Breast epithelium (tissue), 4 donors: ENCODE measurements around the gene PARD3B. TPM values are rescaled to one million over a fixed set of nuclear protein-coding genes. Genes with fewer than 3 reads are reported as not detected.

Experiments used
- DNase-seq, 2 donors: peaks; one replicate each; pipeline ENCODE4 v3.0.0-alpha.2; 2019; ENCODE audit warnings: low spot score in 2 of 2
- H3K27ac ChIP-seq, 2 donors: fragments of 200-600 bp; sonication (generic) in 1 of 2; one replicate each; pipeline ENCODE4 v1.5.1; 2016 to 2019; ENCODE audit warnings: mild to moderate bottlenecking in 1 of 2
- H3K27me3 ChIP-seq, 2 donors: fragments of 200-600 bp; sonication (generic) in 1 of 2; one replicate each; pipeline versions ENCODE4 v1.5.1 to v1.6.0; 2017 to 2019; ENCODE audit warnings: control low read depth in 1 of 2, mild to moderate bottlenecking in 1 of 2
- H3K36me3 ChIP-seq: fragments of 200-600 bp; one replicate; pipeline ENCODE4 v1.5.1; 2019
- H3K4me1 ChIP-seq, 2 donors: fragments of 200-600 bp; sonication (generic); one replicate each; pipeline ENCODE4 v1.5.1; 2016 to 2019; ENCODE audit warnings: control low read depth in 1 of 2
- H3K4me3 ChIP-seq, 3 donors: fragments of 200-600 bp; sonication (generic); 1 replicate in 2 of 3; 2 replicates in 1 of 3; pipeline ENCODE4 v1.5.1; 2016 to 2019; ENCODE audit warnings: mild to moderate bottlenecking in 3 of 3, moderate library complexity in 2 of 3
- H3K9me3 ChIP-seq, 2 donors: fragments of 200-600 bp; sonication (generic) in 1 of 2; one replicate each; pipeline ENCODE4 v1.5.1; 2016 to 2019; ENCODE audit warnings: control low read depth in 1 of 2
- CTCF ChIP-seq, 3 donors: fragments of 450-650 bp; IDR thresholded peaks; one replicate each; pipeline ENCODE4 v1.5.1; 2016 to 2017; ENCODE audit warnings: antibody characterized with exemption in 3 of 3, mild to moderate bottlenecking in 3 of 3, moderate library complexity in 3 of 3
- POLR2A ChIP-seq: fragments of 450-650 bp; IDR thresholded peaks from one replicate; pipeline ENCODE4 v1.6.1; 2016; ENCODE audit warnings: antibody characterized with exemption, mild to moderate bottlenecking, moderate library complexity
- POLR2AphosphoS5 ChIP-seq, 3 donors: sonication (generic); formaldehyde crosslinking; IDR thresholded peaks; one replicate each; pipeline ENCODE4 v1.6.1; 2017; ENCODE audit warnings: antibody characterized with exemption in 3 of 3
- intact Hi-C: fragments of 100-400 bp; cut with DNase I; formaldehyde crosslinking; loops from one replicate; pipeline ENCODE4 v1.15.1; 2023; ENCODE audit warnings: low total_unique reads
- total RNA-seq, 3 donors: library from RNA; depleted of rRNA; stranded (reverse); fragments of >200 nt; gene quantifications; one replicate each; pipeline ENCODE4 v1.1.0, GENCODE V29; 2016

PARD3B gene
- total RNA-seq, 3 donors from 2014 or later, result 24.6 to 66.2 (median 25.9) TPM

DNA sequence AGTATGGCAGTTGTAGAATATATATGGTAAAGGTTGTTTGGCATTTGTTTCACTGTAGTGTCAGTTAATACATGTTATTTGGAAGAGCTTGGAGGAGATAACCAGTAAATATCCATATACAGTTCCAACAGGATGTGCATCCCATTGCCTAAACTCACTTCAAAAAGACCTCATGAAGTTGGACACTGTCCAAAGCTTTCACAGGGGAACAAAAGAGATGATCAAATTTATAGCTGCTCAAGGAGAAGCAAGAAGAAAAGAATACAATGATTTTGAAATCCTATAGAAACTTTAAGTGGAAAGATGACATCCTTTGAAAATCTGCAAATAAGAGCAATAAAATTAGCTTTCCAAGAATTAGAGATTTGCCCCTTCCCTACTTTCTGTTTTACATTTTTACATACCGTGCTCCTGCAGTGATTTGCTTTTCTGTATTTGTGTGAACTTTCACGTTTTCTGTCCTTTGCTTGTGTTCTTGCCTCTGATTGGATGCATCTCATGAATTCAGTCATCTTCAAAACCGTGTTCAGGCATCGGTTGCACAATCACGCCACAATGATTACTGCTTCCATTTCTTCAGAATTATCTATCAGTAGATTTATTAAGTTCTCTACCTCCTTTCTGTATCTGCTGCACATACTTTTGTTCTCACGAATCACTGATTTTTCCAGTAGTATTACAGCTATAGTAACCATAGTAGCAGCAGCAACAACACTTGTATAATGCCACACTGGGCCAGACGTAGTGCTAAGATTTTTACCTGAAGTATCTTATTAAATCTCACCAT is 83.8 kb downstream of the PARD3B start:
- Histone ChIP-seq H3K36me3 (no peaks in the 10 kb centered on the region), H3K9me3 (no peaks in the 10 kb centered on the region), H3K4me1 (no peaks in the 10 kb centered on the region), H3K27ac (no peak overlapping the region), H3K27me3 (no peaks in the 10 kb centered on the region), H3K4me3 (no peak overlapping the region)
- no peak for DNase-seq
- intact Hi-C loops, result no loop called here
- TF ChIP-seq CTCF (IDR thresholded peaks at IDR 0.05) (no peak), POLR2AphosphoS5 (IDR thresholded peaks at IDR 0.05) (no peak)

GRCh38 chr2:204632410-204632809 is 87.1 kb downstream of the PARD3B start:
- no peaks in the 10 kb centered on the region for H3K9me3 ChIP-seq
- no peaks in the 10 kb centered on the region for H3K27me3 ChIP-seq
- H3K36me3 ChIP-seq, result no peaks in the 10 kb centered on the region
- no peak overlapping the region for H3K4me3 ChIP-seq
- H3K27ac ChIP-seq, result no peak overlapping the region
- no peak for TF ChIP-seq CTCF (IDR thresholded peaks at IDR 0.05)
- no peak for TF ChIP-seq POLR2A
- TF ChIP-seq POLR2AphosphoS5 (IDR thresholded peaks at IDR 0.05), result no peak
- intact Hi-C loops, result no loop called here
- no peak for DNase-seq
- H3K4me1 ChIP-seq, result no peaks in the 10 kb centered on the region

DNA sequence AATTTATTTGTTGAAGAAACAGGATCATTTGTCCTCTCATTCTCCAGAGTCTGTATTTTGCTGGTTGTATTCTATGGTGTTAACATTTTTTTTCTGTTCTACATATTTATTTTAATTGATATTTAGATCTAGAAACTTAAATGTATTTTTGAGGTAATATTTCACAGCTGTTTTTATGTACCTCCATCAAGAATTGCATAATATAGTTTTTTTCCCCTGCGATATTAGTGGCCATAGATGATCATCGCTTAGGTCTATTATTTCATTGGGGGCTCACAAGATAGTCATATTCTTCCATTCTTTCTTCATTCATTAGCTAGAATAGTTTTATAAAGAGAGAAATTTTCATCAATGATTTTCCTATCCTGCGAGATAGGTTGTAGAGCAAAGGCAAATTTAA is 89.3 kb downstream of the PARD3B start:
- Histone ChIP-seq H3K4me3 (no peak overlapping the region), H3K27me3 (no peaks in the 10 kb centered on the region)
- TF ChIP-seq CTCF (IDR thresholded peaks at IDR 0.05) (no peak), POLR2AphosphoS5 (IDR thresholded peaks at IDR 0.05) (no peak), POLR2A (no peak)

GRCh38 chr2:204635478-204635877 is 90.2 kb downstream of the PARD3B start:
- Histone ChIP-seq H3K9me3 (no peaks in the 10 kb centered on the region), H3K4me3 (no peak overlapping the region), H3K36me3 (no peaks in the 10 kb centered on the region), H3K27me3 (no peaks in the 10 kb centered on the region), H3K4me1 (no peaks in the 10 kb centered on the region), H3K27ac (no peak overlapping the region)
- intact Hi-C loops, result no loop called here
- TF ChIP-seq CTCF (IDR thresholded peaks at IDR 0.05) (no peak), POLR2A (no peak)
- DNase-seq, result no peak

More for the DNA sequence above, 89.3 kb downstream of the PARD3B start:
- H3K9me3 ChIP-seq, result no peaks in the 10 kb centered on the region
- H3K27ac ChIP-seq, result no peak overlapping the region
- no peak for DNase-seq
- intact Hi-C loops, result no loop called here
- H3K36me3 ChIP-seq, result no peaks in the 10 kb centered on the region
- no peaks in the 10 kb centered on the region for H3K4me1 ChIP-seq

- Histone ChIP-seq H3K36me3 (no peaks in the 10 kb centered on the region), H3K27me3 (no peaks in the 10 kb centered on the region), H3K27ac (no peak overlapping the region), H3K9me3 (no peaks in the 10 kb centered on the region), H3K4me1 (no peaks in the 10 kb centered on the region), H3K4me3 (no peak overlapping the region)
- no peak for DNase-seq
- TF ChIP-seq CTCF (IDR thresholded peaks at IDR 0.05), result no peak
- no peak for TF ChIP-seq POLR2AphosphoS5 (IDR thresholded peaks at IDR 0.05)
- no peak for TF ChIP-seq POLR2A
- intact Hi-C loops, result no loop called here
Measured at GRCh38 chr2:204638471-204639194, 93.4 kb downstream of the PARD3B start.
